Mesendoderm (in vitro differentiated cells): ENCODE data around the gene HERC3.

Experiments used
- DNase-seq: peaks from one replicate; pipeline ENCODE4 v3.0.0; 2013
- H2AK5ac ChIP-seq: 2 replicates; pipeline ENCODE4 v1.6.1; 2013; ENCODE audit warnings: low read length, inconsistent platforms
- H2BK120ac ChIP-seq: 2 replicates; pipeline ENCODE4 v1.6.1; 2013; ENCODE audit warnings: low read depth, mild to moderate bottlenecking, low read length, moderate library complexity, mixed read lengths
- H2BK15ac ChIP-seq: replicated peaks from 2 replicates; pipeline ENCODE4 v1.6.1; 2013; ENCODE audit warnings: low read depth, mild to moderate bottlenecking, moderate library complexity
- H2BK5ac ChIP-seq: 2 replicates; pipeline ENCODE4 v1.6.1; 2013; ENCODE audit warnings: low read length, inconsistent platforms
- H3K18ac ChIP-seq: 2 replicates; pipeline ENCODE4 v1.6.1; 2013; ENCODE audit warnings: mild to moderate bottlenecking, low read length, mixed read lengths
- H3K23ac ChIP-seq: one replicate; pipeline ENCODE4 v1.6.1; 2013; ENCODE audit warnings: low read length
- H3K27ac ChIP-seq: 2 replicates; pipeline ENCODE4 v1.5.1; 2013; ENCODE audit warnings: low read depth, mild to moderate bottlenecking, inconsistent platforms, low read length, moderate library complexity
- H3K27me3 ChIP-seq: 2 replicates; pipeline ENCODE4 v1.6.1; 2013; ENCODE audit warnings: low read length, control low read depth, mild to moderate bottlenecking, inconsistent platforms; ENCODE audit not compliant: insufficient read depth, poor library complexity
- H3K36me3 ChIP-seq: 2 replicates; pipeline ENCODE4 v1.6.1; 2013; ENCODE audit warnings: low read length, inconsistent platforms; ENCODE audit not compliant: control insufficient read depth, insufficient read depth
- H3K4ac ChIP-seq: one replicate; pipeline ENCODE4 v1.6.1; 2013; ENCODE audit warnings: low read depth, mild to moderate bottlenecking, low read length, moderate library complexity
- H3K4me1 ChIP-seq: 2 replicates; pipeline ENCODE4 v1.6.1; 2013; ENCODE audit warnings: low read depth, low read length, inconsistent platforms; ENCODE audit not compliant: control insufficient read depth
- H3K4me2 ChIP-seq: 2 replicates; pipeline ENCODE4 v1.6.1; 2013; ENCODE audit warnings: low read length
- H3K4me3 ChIP-seq: 2 replicates; pipeline ENCODE4 v1.5.1; 2013; ENCODE audit warnings: mild to moderate bottlenecking, low read length
- H3K56ac ChIP-seq: one replicate; pipeline ENCODE4 v1.6.1; 2013; ENCODE audit warnings: low read length
- H3K79me1 ChIP-seq: 2 replicates; pipeline ENCODE4 v1.6.1; 2013; ENCODE audit warnings: low read length, inconsistent platforms
- H3K79me2 ChIP-seq: 2 replicates; pipeline ENCODE4 v1.6.1; 2013; ENCODE audit warnings: mild to moderate bottlenecking, low read length; ENCODE audit not compliant: control insufficient read depth, insufficient read depth
- H3K9ac ChIP-seq: 2 replicates; pipeline ENCODE4 v1.6.1; 2013; ENCODE audit warnings: low read length, inconsistent platforms
- H4K5ac ChIP-seq: one replicate; pipeline ENCODE4 v1.6.1; 2013; ENCODE audit warnings: low read length
- H4K8ac ChIP-seq: one replicate; pipeline ENCODE4 v1.6.1; 2013; ENCODE audit warnings: low read depth, mild to moderate bottlenecking, control low read depth, low read length, moderate library complexity
- WGBS: extraction: QIAGEN DNeasy Blood & Tissue Kit; methylation state at CpG from one replicate; pipeline ENCODE4 v1.1.7; 2013; ENCODE audit warnings: low lambda C conversion rate, missing lambda C conversion rate; ENCODE audit not compliant: insufficient coverage; ENCODE audit errors: extremely low coverage; 5-methylcytosine and 5-hydroxymethylcytosine counted together

The HERC3 gene

GRCh38 chr4:88643932-88644331 lies 51.7 kb downstream of the HERC3 start:
- Histone ChIP-seq H4K8ac (no peak overlapping the region), H3K4me1 (no peaks in the 10 kb centered on the region), H3K4me3 (no peak overlapping the region), H3K18ac (no peak overlapping the region), H3K27ac (no peak overlapping the region), H3K36me3 (no peaks in the 10 kb centered on the region), H3K27me3 (no peaks in the 10 kb centered on the region), H3K56ac (no peak overlapping the region), H3K9ac (no peak overlapping the region), H3K23ac (no peak overlapping the region), H3K79me2 (no peaks in the 10 kb centered on the region), H2BK5ac (no peak overlapping the region), H3K4ac (no peak overlapping the region), H3K4me2 (no peak overlapping the region), H4K5ac (no peak overlapping the region), H2BK120ac (no peak overlapping the region), H2AK5ac (no peak overlapping the region), H3K79me1 (no peaks in the 10 kb centered on the region), H2BK15ac (no peak overlapping the region)
- WGBS = no CpG with 5 or more reads among the region's 2 CpGs
- DNase-seq = no peak

DNA sequence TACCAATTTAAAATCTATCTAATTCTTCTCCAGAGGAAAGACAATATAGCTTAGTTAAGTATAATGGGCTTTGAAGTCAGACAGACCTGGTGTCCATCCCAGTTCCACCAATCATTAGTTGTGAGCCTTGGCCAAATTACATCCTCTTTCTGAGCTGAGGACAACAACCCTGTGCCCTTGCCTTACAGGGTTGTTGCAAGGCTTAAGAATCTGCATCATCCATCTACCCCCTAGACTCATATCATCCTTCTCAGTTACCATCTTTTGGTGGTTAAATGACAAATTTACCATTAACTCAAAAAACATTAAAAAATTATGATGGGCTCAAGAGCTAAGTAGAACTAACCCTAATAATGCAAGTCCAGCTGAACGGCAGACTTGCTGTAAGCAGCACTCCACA lies 53.7 kb downstream of the HERC3 start:
- Histone ChIP-seq H3K56ac (no peak overlapping the region), H3K27ac (no peak overlapping the region), H3K4me3 (no peak overlapping the region), H3K4me2 (no peak overlapping the region), H3K18ac (no peak overlapping the region), H2BK15ac (no peak overlapping the region), H4K8ac (no peak overlapping the region), H3K23ac (no peak overlapping the region), H3K4ac (no peak overlapping the region), H3K36me3 (no peaks in the 10 kb centered on the region), H3K79me1 (no peaks in the 10 kb centered on the region), H2BK5ac (no peak overlapping the region), H2BK120ac (no peak overlapping the region), H4K5ac (no peak overlapping the region), H3K79me2 (no peaks in the 10 kb centered on the region), H2AK5ac (no peak overlapping the region), H3K27me3 (no peaks in the 10 kb centered on the region), H3K9ac (no peak overlapping the region), H3K4me1 (no peaks in the 10 kb centered on the region)
- no peak for DNase-seq
- WGBS = no CpG with 5 or more reads among the region's 1 CpG

- H3K36me3 ChIP-seq = no peaks in the 10 kb centered on the region
- no peak overlapping the region for H4K8ac ChIP-seq
- no peaks in the 10 kb centered on the region for H3K27me3 ChIP-seq
- no peaks in the 10 kb centered on the region for H3K4me1 ChIP-seq
- H4K5ac ChIP-seq = no peak overlapping the region
- H3K9ac ChIP-seq = no peak overlapping the region
- H3K27ac ChIP-seq = no peak overlapping the region
- no peak overlapping the region for H3K56ac ChIP-seq
- no peak overlapping the region for H3K4ac ChIP-seq
- no peaks in the 10 kb centered on the region for H3K79me1 ChIP-seq
- no CpG with 5 or more reads among the region's 7 CpGs for WGBS
- no peaks in the 10 kb centered on the region for H3K79me2 ChIP-seq
- DNase-seq = peak; percentile 60
- H3K4me3 ChIP-seq = no peak overlapping the region
- no peak overlapping the region for H3K18ac ChIP-seq
- no peak overlapping the region for H2BK15ac ChIP-seq
- no peak overlapping the region for H3K23ac ChIP-seq
- no peak overlapping the region for H2BK5ac ChIP-seq
- no peak overlapping the region for H2AK5ac ChIP-seq
- H3K4me2 ChIP-seq = no peak overlapping the region
- no peak overlapping the region for H2BK120ac ChIP-seq
These were observed 54.4 kb downstream of the HERC3 start for GRCh38 chr4:88646528-88647280.

- Histone ChIP-seq H2BK5ac (no peak overlapping the region), H3K36me3 (no peaks in the 10 kb centered on the region), H3K79me2 (no peaks in the 10 kb centered on the region), H4K8ac (no peak overlapping the region), H3K9ac (no peak overlapping the region), H3K18ac (no peak overlapping the region), H2AK5ac (no peak overlapping the region), H3K56ac (no peak overlapping the region), H3K4me1 (no peaks in the 10 kb centered on the region), H3K27me3 (no peaks in the 10 kb centered on the region), H3K27ac (no peak overlapping the region), H3K4me2 (no peak overlapping the region), H3K4me3 (no peak overlapping the region), H3K4ac (no peak overlapping the region), H4K5ac (no peak overlapping the region), H2BK15ac (no peak overlapping the region), H2BK120ac (no peak overlapping the region), H3K23ac (no peak overlapping the region), H3K79me1 (no peaks in the 10 kb centered on the region)
- no CpG with 5 or more reads among the region's 3 CpGs for WGBS
- no peak for DNase-seq
These were observed 57.4 kb downstream of the HERC3 start for GRCh38 chr4:88649716-88650115.

DNA sequence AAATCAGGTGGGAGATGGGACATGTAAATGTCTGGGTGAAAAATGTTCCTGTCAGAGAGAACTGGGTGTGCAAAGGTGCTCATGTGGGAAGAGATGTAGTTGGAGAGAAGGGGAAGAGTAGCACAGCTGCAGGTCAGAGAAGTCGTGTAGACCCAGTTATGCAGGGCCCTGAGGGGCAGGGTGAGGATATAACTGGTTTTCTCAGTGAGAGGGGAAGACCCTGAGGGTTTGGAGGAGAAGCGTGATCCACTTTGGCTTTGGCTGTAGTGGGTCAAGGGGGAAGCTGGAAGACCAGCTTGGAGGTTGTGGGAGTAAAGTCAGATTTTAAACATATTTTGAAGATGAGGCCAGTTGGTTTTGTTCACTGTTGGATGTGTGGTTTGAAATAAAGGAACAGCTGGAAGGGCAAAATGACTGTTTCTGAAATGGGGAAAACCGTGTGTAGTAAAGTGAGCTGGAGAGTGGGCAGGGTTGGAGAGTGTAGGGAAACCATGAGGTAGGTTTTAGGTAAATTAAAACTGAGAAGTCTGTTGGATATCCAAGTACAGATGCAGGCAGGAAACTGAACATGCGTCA lies 61.2 kb downstream of the HERC3 start:
- Histone ChIP-seq H4K8ac (no peak overlapping the region), H3K4me1 (no peaks in the 10 kb centered on the region), H4K5ac (no peak overlapping the region), H3K18ac (no peak overlapping the region), H3K79me1 (no peaks in the 10 kb centered on the region), H3K27me3 (no peaks in the 10 kb centered on the region), H2BK15ac (no peak overlapping the region), H3K9ac (no peak overlapping the region), H2BK120ac (no peak overlapping the region), H3K4me3 (no peak overlapping the region), H3K4me2 (no peak overlapping the region), H3K4ac (no peak overlapping the region), H3K56ac (no peak overlapping the region), H3K27ac (no peak overlapping the region), H2BK5ac (no peak overlapping the region), H3K79me2 (no peaks in the 10 kb centered on the region), H3K23ac (no peak overlapping the region), H3K36me3 (no peaks in the 10 kb centered on the region), H2AK5ac (no peak overlapping the region)
- no peak for DNase-seq
- WGBS = no CpG with 5 or more reads among the region's 4 CpGs

GRCh38 chr4:88655226-88655625 lies 62.9 kb downstream of the HERC3 start:
- H3K9ac ChIP-seq = no peak overlapping the region
- no peak for DNase-seq
- WGBS = no CpG with 5 or more reads among the region's 3 CpGs
- H3K4ac ChIP-seq = no peak overlapping the region
- H4K5ac ChIP-seq = no peak overlapping the region
- H3K4me1 ChIP-seq = no peaks in the 10 kb centered on the region
- no peaks in the 10 kb centered on the region for H3K36me3 ChIP-seq
- no peak overlapping the region for H3K4me3 ChIP-seq
- no peak overlapping the region for H4K8ac ChIP-seq
- H2BK15ac ChIP-seq = no peak overlapping the region
- H3K4me2 ChIP-seq = no peak overlapping the region
- H3K23ac ChIP-seq = no peak overlapping the region
- no peak overlapping the region for H3K27ac ChIP-seq
- no peaks in the 10 kb centered on the region for H3K79me1 ChIP-seq
- no peak overlapping the region for H2BK120ac ChIP-seq
- no peaks in the 10 kb centered on the region for H3K27me3 ChIP-seq
- no peak overlapping the region for H2AK5ac ChIP-seq
- H3K79me2 ChIP-seq = no peaks in the 10 kb centered on the region
- H2BK5ac ChIP-seq = no peak overlapping the region
- no peak overlapping the region for H3K18ac ChIP-seq
- H3K56ac ChIP-seq = no peak overlapping the region
